Measurements from ENCODE around the gene EHD4. TPM values are rescaled to one million over a fixed set of nuclear protein-coding genes. Genes with fewer than 3 reads are reported as not detected.

The EHD4 gene
- total and polyA plus RNA-seq, 9 of the 15 experiments (the other 6 are each of a cell fraction or from before 2014, with no cell fraction given): 0.89 to 10.3 (median 6.4) TPM

GRCh38 chr15:41989573-41990242 lies 17.4 kb upstream of the EHD4 start (continued):
- TF ChIP-seq FOXM1 (IDR thresholded peaks at IDR 0.05; ENCODE audit: low read depth): no peak
- TF ChIP-seq FOXM1 (CRISPR knock-in tag; IDR thresholded peaks at IDR 0.05; ENCODE audit: low read depth): no peak
- no peak for TF ChIP-seq ERF (CRISPR knock-in tag; IDR thresholded peaks at IDR 0.05)
- no peak for TF ChIP-seq NFIC (IDR thresholded peaks at IDR 0.05)
- TF ChIP-seq ZNF507 (tag; conservative IDR thresholded peaks at IDR 0.05): no peak
- no peak for TF ChIP-seq ZNF561 (CRISPR knock-in tag; conservative IDR thresholded peaks at IDR 0.05)
- no peak for TF ChIP-seq KAT2B (IDR thresholded peaks at IDR 0.05; ENCODE audit: low read depth, low read length)
- TF ChIP-seq XRCC5 (IDR thresholded peaks at IDR 0.05; ENCODE audit: low read depth, low read length): peak; percentile 46; the same call in 1 of the 2 replicates
- no peak for TF ChIP-seq BACH1 (tag; IDR thresholded peaks at IDR 0.05)
- no peak for TF ChIP-seq KHSRP (IDR thresholded peaks at IDR 0.05)
- no peak for TF ChIP-seq IFI16 (CRISPR knock-in tag; IDR thresholded peaks at IDR 0.05)
- peak; percentile 38; the same call in 1 of the 2 replicates for TF ChIP-seq TFAP4 (CRISPR knock-in tag; IDR thresholded peaks at IDR 0.05; ENCODE audit: borderline replicate concordance)
- TF ChIP-seq ATF7 (IDR thresholded peaks at IDR 0.05): 0 out of 2 replicates have a peak, but pooled peaks have one; percentile 26
- TF ChIP-seq ZBTB1 (CRISPR knock-in tag; IDR thresholded peaks at IDR 0.05; ENCODE audit: borderline replicate concordance, low read depth): no peak
- no peak for TF ChIP-seq ZFPM2 (CRISPR knock-in tag; IDR thresholded peaks at IDR 0.05)
- TF ChIP-seq DEAF1 (CRISPR knock-in tag; IDR thresholded peaks at IDR 0.05): peak; percentile 90
- TF ChIP-seq RAD21 (CRISPR knock-in tag; conservative IDR thresholded peaks at IDR 0.05 in 1 of 2, IDR thresholded peaks at IDR 0.05 in 1 of 2): peak; percentile 93 to 98
- TF ChIP-seq TCF7L2 (IDR thresholded peaks at IDR 0.05; ENCODE audit: low read depth, low read length): no peak
- no peak for TF ChIP-seq HDAC8 (tag; IDR thresholded peaks at IDR 0.05)
- TF ChIP-seq NUFIP1 (IDR thresholded peaks at IDR 0.05; ENCODE audit: partially characterized antibody): no peak
- no peak for TF ChIP-seq MXI1 (IDR thresholded peaks at IDR 0.05; ENCODE audit: low read depth, low read length)
- TF ChIP-seq GTF2F1 (IDR thresholded peaks at IDR 0.05; ENCODE audit: low read depth, low read length): no peak
- TF ChIP-seq MBD2 (IDR thresholded peaks at IDR 0.05; ENCODE audit: borderline replicate concordance, low read depth): no peak
- TF ChIP-seq CHD1 (IDR thresholded peaks at IDR 0.05; ENCODE audit: low read length): no peak
- no peak for TF ChIP-seq ZFX (CRISPR knock-in tag; IDR thresholded peaks at IDR 0.05)
- TF ChIP-seq ELK1 (CRISPR knock-in tag; IDR thresholded peaks at IDR 0.05): no peak
- TF ChIP-seq ZSCAN32 (CRISPR knock-in tag; IDR thresholded peaks at IDR 0.05): no peak
- TF ChIP-seq TAF7 (tag; IDR thresholded peaks at IDR 0.05): no peak

Data from K562 (cell line).